Progenitor cell of endocrine pancreas (in vitro differentiated cells): Measurements from ENCODE around the gene SPOCK3. TPM values are rescaled to one million over a fixed set of nuclear protein-coding genes. Genes with fewer than 3 reads are reported as not detected.

ENCODE experiments used
- DNase-seq: peaks from one replicate; pipeline ENCODE4 v3.0.0; 2021; ENCODE audit warnings: low spot score; ENCODE audit not compliant: unreplicated experiment
- H3K27ac Mint-ChIP-seq: 2 replicates; pipeline ENCODE4 v1.8.0; 2021; ENCODE audit warnings: mild to moderate bottlenecking, moderate library complexity, mixed read lengths
- H3K27me3 Mint-ChIP-seq: 2 replicates; pipeline ENCODE4 v1.8.0; 2021; ENCODE audit warnings: mixed read lengths
- H3K36me3 Mint-ChIP-seq: 2 replicates; pipeline ENCODE4 v1.8.0; 2022; ENCODE audit warnings: mixed read lengths; ENCODE audit not compliant: insufficient read depth
- H3K4me1 Mint-ChIP-seq: 2 replicates; pipeline ENCODE4 v1.8.0; 2021; ENCODE audit warnings: low read depth, mixed read lengths
- H3K4me3 Mint-ChIP-seq: 2 replicates; pipeline ENCODE4 v1.8.0; 2021; ENCODE audit warnings: low read depth, mild to moderate bottlenecking, moderate library complexity, mixed read lengths
- H3K9me3 Mint-ChIP-seq: 2 replicates; pipeline ENCODE4 v1.8.0; 2021; ENCODE audit warnings: low read depth, mixed read lengths
- total RNA-seq: library from RNA; stranded (reverse); gene quantifications from 2 replicates; pipeline ENCODE4 v1.2.1, GENCODE V29; 2021
- TF ChIP-seq, protein P1 (sequence below): fragments of 200-600 bp; sonication (generic); IDR thresholded peaks from one replicate; pipeline ENCODE4 v1.5.0; 2021; ENCODE audit warnings: antibody characterized with exemption, mild to moderate bottlenecking; ENCODE audit not compliant: unreplicated experiment

Gene SPOCK3
- total RNA-seq, 1 donor from 2014 or later = 1.3 TPM

DNA sequence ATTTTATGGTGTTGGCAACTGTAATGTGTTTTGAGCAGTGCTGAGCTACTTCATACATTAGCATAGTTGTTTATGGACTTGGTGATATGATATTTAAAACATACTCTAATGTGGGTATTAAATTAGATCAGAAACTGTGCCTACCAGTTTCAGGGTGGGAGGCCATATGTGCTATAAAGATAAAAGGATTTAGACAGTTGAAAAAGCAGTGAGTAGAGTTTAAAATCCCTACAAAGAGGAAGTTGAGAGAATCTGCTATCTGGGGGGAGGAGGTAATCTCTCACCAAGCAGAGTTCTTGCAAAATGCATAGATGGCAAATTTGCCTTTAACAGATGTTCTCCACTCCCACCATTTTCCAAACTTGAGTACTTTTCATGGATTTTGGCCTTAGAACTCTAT is 154.5 kb downstream of the SPOCK3 start:
- H3K4me1 Mint-ChIP-seq = peaks cover 3% of the 10 kb centered on the region
- no peaks in the 10 kb centered on the region for H3K9me3 Mint-ChIP-seq
- no peaks in the 10 kb centered on the region for H3K27me3 Mint-ChIP-seq
- H3K27ac Mint-ChIP-seq = no peak overlapping the region
- no peaks in the 10 kb centered on the region for H3K36me3 Mint-ChIP-seq
- DNase-seq = no peak
- H3K4me3 Mint-ChIP-seq = no peak overlapping the region
- TF ChIP-seq, protein P1, sequence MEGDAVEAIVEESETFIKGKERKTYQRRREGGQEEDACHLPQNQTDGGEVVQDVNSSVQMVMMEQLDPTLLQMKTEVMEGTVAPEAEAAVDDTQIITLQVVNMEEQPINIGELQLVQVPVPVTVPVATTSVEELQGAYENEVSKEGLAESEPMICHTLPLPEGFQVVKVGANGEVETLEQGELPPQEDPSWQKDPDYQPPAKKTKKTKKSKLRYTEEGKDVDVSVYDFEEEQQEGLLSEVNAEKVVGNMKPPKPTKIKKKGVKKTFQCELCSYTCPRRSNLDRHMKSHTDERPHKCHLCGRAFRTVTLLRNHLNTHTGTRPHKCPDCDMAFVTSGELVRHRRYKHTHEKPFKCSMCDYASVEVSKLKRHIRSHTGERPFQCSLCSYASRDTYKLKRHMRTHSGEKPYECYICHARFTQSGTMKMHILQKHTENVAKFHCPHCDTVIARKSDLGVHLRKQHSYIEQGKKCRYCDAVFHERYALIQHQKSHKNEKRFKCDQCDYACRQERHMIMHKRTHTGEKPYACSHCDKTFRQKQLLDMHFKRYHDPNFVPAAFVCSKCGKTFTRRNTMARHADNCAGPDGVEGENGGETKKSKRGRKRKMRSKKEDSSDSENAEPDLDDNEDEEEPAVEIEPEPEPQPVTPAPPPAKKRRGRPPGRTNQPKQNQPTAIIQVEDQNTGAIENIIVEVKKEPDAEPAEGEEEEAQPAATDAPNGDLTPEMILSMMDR = no peak

DNA sequence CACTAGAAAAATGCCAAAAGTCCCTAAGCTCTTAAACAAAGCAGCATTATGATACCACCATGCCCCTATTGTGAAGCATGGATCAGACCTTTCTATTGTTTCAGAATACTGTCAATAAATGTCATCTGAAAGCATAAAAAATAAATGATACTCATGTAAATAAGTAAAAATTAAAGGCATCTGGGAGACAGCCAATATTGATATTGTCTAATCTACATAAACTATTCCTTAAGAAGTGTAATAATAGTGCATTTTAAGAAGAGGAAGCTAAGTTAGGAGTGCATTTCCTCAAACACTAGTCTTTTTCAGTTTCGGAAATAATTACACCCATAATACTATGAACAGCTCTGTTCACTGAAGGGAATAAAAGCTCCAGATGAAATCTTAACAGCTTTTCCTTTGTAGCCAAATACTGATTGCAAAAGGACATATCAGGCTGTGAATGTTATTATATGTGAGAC is 181.6 kb downstream of the SPOCK3 start:
- Mint-ChIP-seq H3K4me1 (no peaks in the 10 kb centered on the region), H3K4me3 (no peak overlapping the region), H3K27ac (no peak overlapping the region), H3K27me3 (no peaks in the 10 kb centered on the region), H3K9me3 (no peaks in the 10 kb centered on the region), H3K36me3 (no peaks in the 10 kb centered on the region)
- TF ChIP-seq, protein P1 = no peak
- DNase-seq = no peak

DNA sequence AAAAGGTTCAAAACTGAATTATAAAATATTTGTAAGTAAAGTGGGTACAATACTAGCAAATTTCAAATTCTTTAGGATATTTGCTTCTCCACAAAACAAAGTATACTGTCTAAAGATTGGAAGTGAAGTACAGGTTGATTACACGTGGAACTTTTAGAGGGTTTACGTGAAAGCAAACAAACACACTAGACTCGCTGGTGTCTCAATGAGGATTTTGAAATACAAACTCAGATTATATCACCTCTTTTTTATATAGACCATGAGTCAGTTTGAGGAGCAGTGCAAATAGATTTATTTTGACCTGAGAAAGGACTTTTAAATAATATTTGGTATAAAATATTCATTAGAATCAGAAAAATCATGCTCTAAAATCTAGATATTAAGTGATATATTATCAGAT is 185.0 kb downstream of the SPOCK3 start:
- H3K27ac Mint-ChIP-seq = no peak overlapping the region
- H3K27me3 Mint-ChIP-seq = no peaks in the 10 kb centered on the region
- TF ChIP-seq, protein P1 = no peak
- no peak for DNase-seq
- no peaks in the 10 kb centered on the region for H3K36me3 Mint-ChIP-seq
- H3K9me3 Mint-ChIP-seq = no peaks in the 10 kb centered on the region
- H3K4me1 Mint-ChIP-seq = no peaks in the 10 kb centered on the region
- no peak overlapping the region for H3K4me3 Mint-ChIP-seq

GRCh38 chr4:167041524-167041923 is 192.8 kb downstream of the SPOCK3 start:
- no peak overlapping the region for H3K4me3 Mint-ChIP-seq
- peaks cover 4% of the 10 kb centered on the region for H3K9me3 Mint-ChIP-seq
- H3K27me3 Mint-ChIP-seq = no peaks in the 10 kb centered on the region
- no peak for DNase-seq
- H3K27ac Mint-ChIP-seq = no peak overlapping the region
- TF ChIP-seq, protein P1 = no peak
- H3K36me3 Mint-ChIP-seq = no peaks in the 10 kb centered on the region
- no peaks in the 10 kb centered on the region for H3K4me1 Mint-ChIP-seq

DNA sequence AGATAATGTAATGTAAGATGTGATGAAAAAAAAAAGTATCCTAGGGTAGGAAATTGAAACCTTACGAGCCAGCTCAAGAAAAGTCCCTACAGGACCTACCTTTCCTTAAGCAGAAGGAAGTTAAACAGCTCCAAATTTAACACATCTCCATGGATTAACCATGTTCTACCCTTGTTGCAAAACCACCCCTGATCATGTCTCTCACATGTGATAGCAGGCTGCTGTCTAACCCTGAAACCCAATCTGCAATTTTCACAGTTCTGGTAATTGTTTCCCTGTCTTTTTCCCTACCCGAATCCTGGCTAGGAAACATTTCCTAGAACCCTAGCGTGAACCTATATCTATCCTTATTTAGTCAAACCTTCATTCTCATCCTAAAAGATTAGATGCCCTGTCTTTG is 198.9 kb downstream of the SPOCK3 start:
- Mint-ChIP-seq H3K9me3 (no peaks in the 10 kb centered on the region), H3K27ac (no peak overlapping the region), H3K4me1 (no peaks in the 10 kb centered on the region), H3K27me3 (no peaks in the 10 kb centered on the region), H3K4me3 (no peak overlapping the region), H3K36me3 (no peaks in the 10 kb centered on the region)
- TF ChIP-seq, protein P1 = no peak
- no peak for DNase-seq
